KOPT-K1 (cell line): ENCODE results near the gene AK5.

Experiments
- H3K27ac ChIP-seq: fragments of 200-600 bp; sonication (generic); 2 replicates; pipeline ENCODE4 v1.5.1; 2016; ENCODE audit warnings: antibody characterized with exemption, mild to moderate bottlenecking, low read depth, low read length; ENCODE audit not compliant: poor library complexity, severe bottlenecking
- H3K36me3 ChIP-seq: fragments of 200-600 bp; sonication (generic); 2 replicates; pipeline ENCODE4 v1.5.1; 2017; ENCODE audit warnings: antibody characterized with exemption, mild to moderate bottlenecking, low read length, moderate library complexity; ENCODE audit not compliant: insufficient read depth
- H3K9me3 ChIP-seq: fragments of 200-600 bp; sonication (generic); 2 replicates; pipeline ENCODE4 v1.5.1; 2017; ENCODE audit warnings: antibody characterized with exemption, low read length, mild to moderate bottlenecking; ENCODE audit not compliant: insufficient read depth, poor library complexity, severe bottlenecking

The AK5 gene

GRCh38 chr1:77281491-77282186 is at the start of gene AK5:
TSS of gene AK5 (plus strand) at chr1:77282019. CDS start at chr1:77282314, 295 bp downstream.
- Histone ChIP-seq H3K27ac (no peak within 1 kb of the TSS), H3K36me3 (no peaks in the 10 kb centered on the region), H3K9me3 (peaks cover 9% of the 10 kb centered on the region)

- Histone ChIP-seq H3K9me3 (peaks cover 7% of the 10 kb centered on the region), H3K27ac (no peak overlapping the region), H3K36me3 (no peaks in the 10 kb centered on the region)
These were observed 49.0 kb upstream of the AK5 start for GRCh38 chr1:77232829-77233228.

- H3K9me3 ChIP-seq: peaks cover 7% of the 10 kb centered on the region
- no peaks in the 10 kb centered on the region for H3K36me3 ChIP-seq
- no peak overlapping the region for H3K27ac ChIP-seq
These were observed 47.7 kb upstream of the AK5 start for GRCh38 chr1:77234096-77234495.

- Histone ChIP-seq H3K27ac (no peak overlapping the region), H3K36me3 (no peaks in the 10 kb centered on the region)
These were observed 46.9 kb upstream of the AK5 start for GRCh38 chr1:77234943-77235342.

GRCh38 chr1:77238462-77238861 is 43.4 kb upstream of the AK5 start:
- Histone ChIP-seq H3K9me3 (no peaks in the 10 kb centered on the region), H3K36me3 (no peaks in the 10 kb centered on the region), H3K27ac (no peak overlapping the region)

More at GRCh38 chr1:77234943-77235342, 46.9 kb upstream of the AK5 start:
- peaks cover 7% of the 10 kb centered on the region for H3K9me3 ChIP-seq

- Histone ChIP-seq H3K36me3 (no peaks in the 10 kb centered on the region), H3K9me3 (no peaks in the 10 kb centered on the region), H3K27ac (no peak overlapping the region)
These were observed 42.5 kb upstream of the AK5 start for GRCh38 chr1:77239311-77239710.

- Histone ChIP-seq H3K9me3 (peaks cover 7% of the 10 kb centered on the region), H3K36me3 (no peaks in the 10 kb centered on the region), H3K27ac (no peak overlapping the region)
These were observed 36.0 kb upstream of the AK5 start for GRCh38 chr1:77245830-77246229.

- peaks cover 7% of the 10 kb centered on the region for H3K9me3 ChIP-seq
- H3K36me3 ChIP-seq: no peaks in the 10 kb centered on the region
- H3K27ac ChIP-seq: no peak overlapping the region
These were observed 31.7 kb upstream of the AK5 start for GRCh38 chr1:77250126-77250525.

- H3K27ac ChIP-seq: no peak overlapping the region
- H3K36me3 ChIP-seq: no peaks in the 10 kb centered on the region
- H3K9me3 ChIP-seq: peaks cover 7% of the 10 kb centered on the region
These were observed 28.6 kb upstream of the AK5 start for GRCh38 chr1:77253211-77253610.

- Histone ChIP-seq H3K27ac (no peak overlapping the region), H3K36me3 (no peaks in the 10 kb centered on the region), H3K9me3 (no peaks in the 10 kb centered on the region)
These were observed 18.1 kb upstream of the AK5 start for GRCh38 chr1:77263708-77264107.

GRCh38 chr1:77265180-77265579 is 16.6 kb upstream of the AK5 start:
- no peak overlapping the region for H3K27ac ChIP-seq
- no peaks in the 10 kb centered on the region for H3K36me3 ChIP-seq
- H3K9me3 ChIP-seq: no peaks in the 10 kb centered on the region

GRCh38 chr1:77267035-77267434 is 14.8 kb upstream of the AK5 start:
- Histone ChIP-seq H3K36me3 (no peaks in the 10 kb centered on the region), H3K9me3 (no peaks in the 10 kb centered on the region), H3K27ac (no peak overlapping the region)

GRCh38 chr1:77271852-77272580 is 9.8 kb upstream of the AK5 start:
- H3K9me3 ChIP-seq: no peaks in the 10 kb centered on the region
- H3K36me3 ChIP-seq: no peaks in the 10 kb centered on the region
- no peak overlapping the region for H3K27ac ChIP-seq

- Histone ChIP-seq H3K27ac (no peak overlapping the region), H3K9me3 (no peaks in the 10 kb centered on the region), H3K36me3 (no peaks in the 10 kb centered on the region)
These were observed 7.9 kb upstream of the AK5 start for GRCh38 chr1:77273891-77274290.

- Histone ChIP-seq H3K27ac (no peak overlapping the region), H3K36me3 (no peaks in the 10 kb centered on the region), H3K9me3 (no peaks in the 10 kb centered on the region)
These were observed 6.6 kb upstream of the AK5 start for GRCh38 chr1:77275194-77275593.

- no peaks in the 10 kb centered on the region for H3K36me3 ChIP-seq
- H3K27ac ChIP-seq: no peak overlapping the region
- H3K9me3 ChIP-seq: no peaks in the 10 kb centered on the region
These were observed 4.9 kb upstream of the AK5 start for GRCh38 chr1:77276941-77277340.
